Fibroblast of villous mesenchyme (primary cell): ENCODE results near the gene SPON1. TPM values are rescaled to one million over a fixed set of nuclear protein-coding genes. Genes with fewer than 3 reads are reported as not detected.

ENCODE experiments used
- DNase-seq: peaks from one replicate; pipeline ENCODE4 v3.0.0-alpha.2; 2010; ENCODE audit warnings: low read depth
- H3K4me3 ChIP-seq: 2 replicates; pipeline ENCODE4 v1.5.1; 2011; ENCODE audit warnings: low read depth, mild to moderate bottlenecking, low read length
- CTCF ChIP-seq: IDR thresholded peaks from 2 replicates; pipeline ENCODE4 v1.5.1; 2012; ENCODE audit warnings: low read depth, mild to moderate bottlenecking, low read length; ENCODE audit not compliant: insufficient read depth
- total RNA-seq: library from RNA; depleted of rRNA; stranded (reverse); fragments of >200 nt; gene quantifications from 2 replicates; pipeline ENCODE4 v1.2.3, GENCODE V29; 2012

Gene SPON1
- total RNA-seq, 1 donor: 0.43 TPM

- no peak for TF ChIP-seq CTCF
- no peak overlapping the region for H3K4me3 ChIP-seq
- DNase-seq: no peak
These were observed 99.2 kb downstream of the SPON1 start for GRCh38 chr11:14061721-14062120.

- no peak for DNase-seq
- no peak for TF ChIP-seq CTCF
These were observed 102.6 kb downstream of the SPON1 start for GRCh38 chr11:14065141-14065540.

GRCh38 chr11:14065681-14066080 is 103.2 kb downstream of the SPON1 start:
- H3K4me3 ChIP-seq: no peak overlapping the region
- TF ChIP-seq CTCF: no peak
- DNase-seq: no peak

More at GRCh38 chr11:14065141-14065540, 102.6 kb downstream of the SPON1 start:
- no peak overlapping the region for H3K4me3 ChIP-seq

GRCh38 chr11:14067686-14068085 is 105.2 kb downstream of the SPON1 start:
- TF ChIP-seq CTCF: no peak
- no peak overlapping the region for H3K4me3 ChIP-seq
- DNase-seq: no peak

- TF ChIP-seq CTCF: no peak
- no peak overlapping the region for H3K4me3 ChIP-seq
- DNase-seq: no peak
These were observed 108.4 kb downstream of the SPON1 start for GRCh38 chr11:14070896-14071295.

- no peak for TF ChIP-seq CTCF
- no peak overlapping the region for H3K4me3 ChIP-seq
- no peak for DNase-seq
These were observed 111.4 kb downstream of the SPON1 start for GRCh38 chr11:14073849-14074476.
